T47D (cell line): ENCODE results near the gene DSC1.

Experiments used
- DNase-seq, 2 experiments: peaks; one replicate each; pipeline versions ENCODE4 v3.0.0 to v3.0.0-alpha.2; 2011 to 2012; ENCODE audit warnings: low read depth in 1 of 2, low spot score in 1 of 2
- JUND ChIP-seq: IDR thresholded peaks from 2 replicates; pipeline ENCODE4 v1.6.1; 2012; ENCODE audit warnings: low read depth
- in situ Hi-C: cut with HindIII; loops from 2 replicates; pipeline ENCODE4 v1.10.0; 2016; ENCODE audit warnings: low sequenced_read_pairs, low pct_unique_long_range_greater_than_20kb

DSC1 gene

DNA sequence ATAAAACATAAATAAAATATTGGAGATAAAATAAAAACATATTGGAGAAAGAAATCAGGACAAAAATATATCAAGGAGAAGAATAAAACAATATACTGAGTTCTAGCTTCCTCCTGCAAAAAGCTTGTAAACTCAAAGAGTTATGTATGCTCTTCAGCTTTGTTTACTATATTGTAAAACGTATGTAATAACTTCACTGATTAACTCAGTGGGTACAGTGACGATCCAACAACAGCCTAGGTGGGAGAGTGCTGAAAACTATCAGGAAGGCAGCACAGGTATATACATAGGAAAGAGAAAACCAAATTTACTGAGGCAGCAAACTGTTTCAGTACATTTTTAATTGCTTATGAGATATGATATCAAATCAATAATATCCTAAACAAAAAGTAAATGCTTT, 68.8 kb downstream of the DSC1 start:
- no peak for TF ChIP-seq JUND
- no peak for DNase-seq
- in situ Hi-C loops: no loop called here

DNA sequence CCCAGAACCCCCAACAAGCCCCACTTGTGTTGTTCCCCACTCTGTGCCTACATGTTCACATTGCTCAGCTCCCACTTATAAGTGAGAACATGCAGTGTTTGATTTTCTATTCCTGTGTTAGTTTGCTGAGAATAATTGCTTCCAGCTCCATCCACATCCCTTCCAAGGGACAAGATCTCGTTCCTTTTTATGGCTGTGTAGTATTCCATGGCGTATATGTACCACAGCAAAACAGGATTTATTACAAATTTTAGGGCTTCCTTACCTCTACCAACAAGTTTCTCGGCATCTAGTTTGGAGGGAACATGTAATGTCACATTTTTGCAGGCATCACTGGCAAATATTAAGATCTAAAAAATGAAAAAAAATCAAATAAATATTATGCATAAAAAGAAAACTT, 69.4 kb downstream of the DSC1 start:
- no peak for DNase-seq
- in situ Hi-C loops: no loop called here
- no peak for TF ChIP-seq JUND

DNA sequence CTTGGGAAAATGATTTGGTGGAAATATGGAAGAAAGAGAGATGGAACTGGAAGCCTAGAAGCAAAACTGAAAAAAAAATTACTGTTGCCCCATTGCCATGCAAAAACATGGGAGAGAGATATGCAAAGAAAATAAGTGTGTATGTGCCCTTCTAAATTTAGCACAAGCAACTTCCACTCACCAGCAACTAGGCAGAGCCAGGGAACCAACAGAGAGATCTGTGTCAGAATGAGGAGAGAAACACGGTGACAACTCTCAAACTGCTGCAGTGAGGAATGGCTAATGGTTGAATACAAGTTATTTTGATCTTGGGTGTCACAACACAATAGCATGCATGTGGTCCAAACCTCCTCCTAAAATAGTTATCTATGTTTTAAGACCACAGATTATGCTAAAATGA, 71.3 kb downstream of the DSC1 start:
- TF ChIP-seq JUND: no peak
- no peak for DNase-seq
- in situ Hi-C loops: no loop called here

DNA sequence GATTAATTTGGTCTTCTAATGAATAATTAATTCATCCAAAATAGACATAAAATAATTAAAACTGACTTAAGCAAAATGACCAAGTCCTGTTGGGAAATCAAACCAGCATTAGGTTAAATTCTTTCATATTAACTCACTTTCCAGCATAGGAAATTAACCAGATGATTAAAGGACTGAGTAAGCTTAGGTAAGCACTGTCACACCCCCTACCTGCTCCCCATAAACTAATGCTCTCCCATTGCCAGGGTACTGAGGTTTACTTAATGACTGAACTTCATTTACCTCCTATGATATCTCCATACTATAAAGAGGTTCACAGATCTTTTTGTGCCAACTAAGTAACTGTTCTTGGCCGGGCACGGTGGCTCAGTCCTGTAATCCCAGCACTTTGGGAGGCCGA, 74.1 kb downstream of the DSC1 start:
- in situ Hi-C loops: no loop called here
- no peak for TF ChIP-seq JUND
- no peak for DNase-seq

DNA sequence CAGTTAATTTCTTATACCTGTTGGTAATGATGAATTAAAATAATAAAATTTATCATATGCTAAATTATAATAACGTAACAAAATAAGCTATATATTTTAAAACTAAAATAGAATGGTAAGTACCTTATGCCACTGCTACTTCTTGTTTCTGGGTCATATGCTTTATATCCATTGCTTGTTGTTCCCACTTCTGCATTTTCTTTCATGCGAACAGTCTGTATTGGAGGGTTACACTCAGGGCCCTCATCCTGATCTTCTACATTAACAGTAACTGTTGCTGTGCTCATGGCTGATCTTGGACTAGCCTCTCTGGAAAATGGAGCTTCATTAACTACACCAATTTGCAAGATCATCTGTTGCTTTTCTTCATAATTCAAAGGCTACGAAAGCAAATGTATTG, 82.7 kb downstream of the DSC1 start:
- in situ Hi-C loops: no loop called here
- TF ChIP-seq JUND: no peak

More for the DNA sequence above, 82.7 kb downstream of the DSC1 start:
- no peak for DNase-seq
